HCT116 (cell line): ENCODE data around the gene MTMR1. TPM values are rescaled to one million over a fixed set of nuclear protein-coding genes. Genes with fewer than 3 reads are reported as not detected.

Experiments used
- ATAC-seq: fragments of 200-7000 bp; cut with Tn5 transposase; 2 replicates; pipeline ENCODE4 v1.9.1; 2020; ENCODE audit warnings: mild to moderate bottlenecking, moderate library complexity
- BruUV-seq: library from RNA; stranded (reverse); fragments of 400-500 nt; replicated peaks from 2 replicates; lab custom pipeline; 2021; lab: Mats Ljungman, UMichigan
- CTCF ChIA-PET: fragments of 300-600 bp; sonication (Branson Sonifier 250); formaldehyde crosslinking; loops from one replicate; lab custom pipeline; 2021; ENCODE audit warnings: antibody characterized with exemption; lab: Charles Lee
- POLR2A ChIA-PET: fragments of 300-600, 350-600 bp; sonication (Branson Sonifier 250); formaldehyde crosslinking; loops from one replicate; lab custom pipeline; 2021; ENCODE audit warnings: antibody characterized with exemption; lab: Charles Lee
- RAD21 ChIA-PET, 2 experiments: fragments of 300-600 bp; sonication (Branson Sonifier 250); formaldehyde crosslinking; loops; one replicate each; lab custom pipeline; 2023; ENCODE audit warnings: low total read pairs in 2 of 2; ENCODE audit not compliant: uncharacterized antibody in 2 of 2, unreplicated experiment in 2 of 2, low non-redundant PET in 1 of 2; lab: Charles Lee
- DNase-seq: peaks from one replicate; pipeline ENCODE4 v3.0.0-alpha.2; 2010; ENCODE audit warnings: low read depth, low spot score
- H2AFZ ChIP-seq: fragments of 200-600 bp; shearing (Covaris generic), sonication (generic); 2 replicates; pipeline ENCODE4 v1.6.1; 2017; ENCODE audit warnings: low read depth, mixed run types, mixed read lengths, antibody characterized with exemption, low read length; ENCODE audit not compliant: poor library complexity, severe bottlenecking
- H3K27ac ChIP-seq: 2 replicates; pipeline ENCODE4 v1.5.1; 2012; ENCODE audit warnings: low read depth, low read length
- H3K27me3 ChIP-seq: fragments of 200-600 bp; sonication (generic); 2 replicates; pipeline ENCODE4 v1.6.1; 2016; ENCODE audit warnings: mixed run types, low read length, mixed read lengths; ENCODE audit not compliant: insufficient read depth
- H3K36me3 ChIP-seq, 2 experiments: fragments of 200-500 bp in 1 of 2; fragments of 200-600 bp in 1 of 2; sonication (Bioruptor generic) in 1 of 2; sonication (generic) in 1 of 2; 2 replicates each; pipeline versions ENCODE4 v1.5.1 to v1.6.1; 2014 to 2016; ENCODE audit warnings: low read length in 2 of 2, inconsistent platforms in 1 of 2, mixed read lengths in 1 of 2, mixed run types in 1 of 2; ENCODE audit not compliant: insufficient read depth in 2 of 2, control insufficient read depth in 1 of 2
- H3K4me1 ChIP-seq, 2 experiments: fragments of 200-600 bp in 1 of 2; sonication (generic) in 1 of 2; 2 replicates each; pipeline versions ENCODE4 v1.5.1 to v1.6.1; 2012 to 2017; ENCODE audit warnings: low read length in 2 of 2, inconsistent platforms in 1 of 2, mild to moderate bottlenecking in 1 of 2, mixed read lengths in 1 of 2, mixed run types in 1 of 2, moderate library complexity in 1 of 2; ENCODE audit not compliant: insufficient read depth in 2 of 2, control insufficient read depth in 1 of 2
- H3K4me2 ChIP-seq: fragments of 200-600 bp; sonication (generic); 2 replicates; pipeline ENCODE4 v1.6.1; 2017; ENCODE audit warnings: mixed run types, low read length, mixed read lengths
- H3K4me3 ChIP-seq, 2 experiments: fragments of 200-600 bp in 1 of 2; sonication (generic) in 1 of 2; replicated peaks in 1 of 2; 2 replicates each; pipeline ENCODE4 v1.5.1; 2011 to 2016; ENCODE audit warnings: low read length in 2 of 2, control low read depth in 1 of 2, low read depth in 1 of 2, mild to moderate bottlenecking in 1 of 2, mixed read lengths in 1 of 2, mixed run types in 1 of 2
- H3K79me2 ChIP-seq: fragments of 200-600 bp; sonication (generic); 2 replicates; pipeline ENCODE4 v1.6.1; 2017; ENCODE audit warnings: mild to moderate bottlenecking, mixed run types, low read length, moderate library complexity, mixed read lengths; ENCODE audit not compliant: insufficient read depth
- H3K9ac ChIP-seq: fragments of 200-600 bp; sonication (generic); 2 replicates; pipeline ENCODE4 v1.6.1; 2016; ENCODE audit warnings: low read length, mixed read lengths
- H3K9me2 ChIP-seq: fragments of 200-600 bp; sonication (generic), shearing (Covaris generic); 2 replicates; pipeline ENCODE4 v1.6.1; 2017; ENCODE audit warnings: mixed run types, mild to moderate bottlenecking, moderate library complexity; ENCODE audit not compliant: insufficient read depth
- H3K9me3 ChIP-seq, 2 experiments: fragments of 200-500 bp in 1 of 2; fragments of 200-600 bp in 1 of 2; sonication (Bioruptor generic) in 1 of 2; sonication (generic) in 1 of 2; 2 replicates each; pipeline ENCODE4 v1.6.1; 2014 to 2017; ENCODE audit warnings: low read length in 2 of 2, mixed read lengths in 2 of 2, inconsistent platforms in 1 of 2, low read depth in 1 of 2, mild to moderate bottlenecking in 1 of 2, mixed run types in 1 of 2, moderate library complexity in 1 of 2; ENCODE audit not compliant: control insufficient read depth in 1 of 2, insufficient read depth in 1 of 2
- H4K20me1 ChIP-seq: fragments of 200-600 bp; sonication (generic), shearing (Covaris generic); 2 replicates; pipeline ENCODE4 v1.6.1; 2017; ENCODE audit warnings: mixed run types, mild to moderate bottlenecking, moderate library complexity; ENCODE audit not compliant: insufficient read depth
- CEBPB ChIP-seq: IDR thresholded peaks from 2 replicates; pipeline ENCODE4 v1.6.1; 2012; ENCODE audit warnings: low read depth
- EGR1 ChIP-seq: IDR thresholded peaks from 2 replicates; pipeline ENCODE4 v1.6.1; 2012; ENCODE audit warnings: low read depth
- ELF1 ChIP-seq: IDR thresholded peaks from 2 replicates; pipeline ENCODE4 v1.6.1; 2012; ENCODE audit warnings: low read depth, borderline replicate concordance
- EZH2phosphoT487 ChIP-seq: fragments of 200-600 bp; IDR thresholded peaks from 2 replicates; pipeline ENCODE4 v1.6.1; 2018; ENCODE audit warnings: antibody characterized with exemption, borderline replicate concordance
- POLR2A ChIP-seq: IDR thresholded peaks from 2 replicates; pipeline ENCODE4 v1.7.0; 2011; ENCODE audit warnings: borderline replicate concordance; ENCODE audit not compliant: insufficient read depth, insufficient read length; ENCODE audit errors: extremely low read depth
- REST ChIP-seq: IDR thresholded peaks from 2 replicates; pipeline ENCODE4 v1.6.1; 2012; ENCODE audit warnings: low read depth
- SP1 ChIP-seq: IDR thresholded peaks from 2 replicates; pipeline ENCODE4 v1.6.1; 2012; ENCODE audit warnings: low read depth
- ZNF274 ChIP-seq: fragments of 200-500 bp; sonication (Bioruptor generic); IDR thresholded peaks from 2 replicates; pipeline ENCODE4 v1.6.1; 2014; ENCODE audit warnings: mild to moderate bottlenecking, low read depth, low read length, inconsistent platforms
- intact Hi-C: fragments of 100-400 bp; cut with micrococcal nuclease; formaldehyde crosslinking; loops from 2 replicates; pipeline ENCODE4 v1.10.0; 2022
- total RNA-seq: library from RNA; stranded (reverse); gene quantifications from one replicate; pipeline ENCODE4 v1.2.1, GENCODE V29; 2021; ENCODE audit not compliant: unreplicated experiment
- TF ChIP-seq, protein P1 (sequence below), 3 experiments: fragments of 200-600 bp in 1 of 3; sonication (generic) in 1 of 3; IDR thresholded peaks in 2 of 3; conservative IDR thresholded peaks in 1 of 3; 2 replicates each; pipeline ENCODE4 v1.5.1; 2012 to 2017; ENCODE audit warnings: low read depth in 2 of 3, low read length in 2 of 3, antibody characterized with exemption in 1 of 3, borderline replicate concordance in 1 of 3, control low read depth in 1 of 3, mild to moderate bottlenecking in 1 of 3, mixed read lengths in 1 of 3, mixed run types in 1 of 3, moderate library complexity in 1 of 3; ENCODE audit not compliant: insufficient read depth in 1 of 3

The MTMR1 gene
- total RNA-seq, 1 experiment from 2014 or later = 20.0 TPM

- no peaks in the 10 kb centered on the region for H3K9me3 ChIP-seq
- no peak for ATAC-seq
- TF ChIP-seq, protein P1, sequence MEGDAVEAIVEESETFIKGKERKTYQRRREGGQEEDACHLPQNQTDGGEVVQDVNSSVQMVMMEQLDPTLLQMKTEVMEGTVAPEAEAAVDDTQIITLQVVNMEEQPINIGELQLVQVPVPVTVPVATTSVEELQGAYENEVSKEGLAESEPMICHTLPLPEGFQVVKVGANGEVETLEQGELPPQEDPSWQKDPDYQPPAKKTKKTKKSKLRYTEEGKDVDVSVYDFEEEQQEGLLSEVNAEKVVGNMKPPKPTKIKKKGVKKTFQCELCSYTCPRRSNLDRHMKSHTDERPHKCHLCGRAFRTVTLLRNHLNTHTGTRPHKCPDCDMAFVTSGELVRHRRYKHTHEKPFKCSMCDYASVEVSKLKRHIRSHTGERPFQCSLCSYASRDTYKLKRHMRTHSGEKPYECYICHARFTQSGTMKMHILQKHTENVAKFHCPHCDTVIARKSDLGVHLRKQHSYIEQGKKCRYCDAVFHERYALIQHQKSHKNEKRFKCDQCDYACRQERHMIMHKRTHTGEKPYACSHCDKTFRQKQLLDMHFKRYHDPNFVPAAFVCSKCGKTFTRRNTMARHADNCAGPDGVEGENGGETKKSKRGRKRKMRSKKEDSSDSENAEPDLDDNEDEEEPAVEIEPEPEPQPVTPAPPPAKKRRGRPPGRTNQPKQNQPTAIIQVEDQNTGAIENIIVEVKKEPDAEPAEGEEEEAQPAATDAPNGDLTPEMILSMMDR (IDR thresholded peaks at IDR 0.05 in 2 of 3, conservative IDR thresholded peaks at IDR 0.05 in 1 of 3; ENCODE audit: borderline replicate concordance in 1 of 3, insufficient read depth in 1 of 3, low read depth in 2 of 3, low read length in 2 of 3) = no peak
- TF ChIP-seq EGR1 (no peak), CEBPB (no peak), ELF1 (no peak), REST (no peak), POLR2A (no peak), ZNF274 (no peak), SP1 (no peak), EZH2phosphoT487 (no peak)
- no peak for DNase-seq
- H3K27ac ChIP-seq = no peak overlapping the region
- POLR2A ChIA-PET = no interaction called here
- no peaks in the 10 kb centered on the region for H3K79me2 ChIP-seq
- H3K4me3 ChIP-seq = no peak overlapping the region
- CTCF ChIA-PET = interaction anchor here (3.7 kb wide), 1 partner anchor 307 kb away, joined by 72 read pairs; no protein-coding TSS in a partner anchor
- H3K36me3 ChIP-seq = no peaks in the 10 kb centered on the region; a peak in 1 of 4 replicates
- intact Hi-C loops = loop anchor here (5.0 kb wide), 2 partner anchors 377 to 907 kb away; no protein-coding TSS in a partner anchor
- H3K4me1 ChIP-seq = no peaks in the 10 kb centered on the region
- no TSS peak for BruUV-seq
- no peaks in the 10 kb centered on the region for H4K20me1 ChIP-seq
- no peak overlapping the region for H2AFZ ChIP-seq
- no peak overlapping the region for H3K4me2 ChIP-seq
- H3K9me2 ChIP-seq = no peaks in the 10 kb centered on the region
- RAD21 ChIA-PET = no interaction called here
- H3K27me3 ChIP-seq = no peaks in the 10 kb centered on the region
- H3K9ac ChIP-seq = no peak overlapping the region
Measured at GRCh38 chrX:150774798-150775568, 81.8 kb downstream of the MTMR1 start.
